ENCODE data around the gene RAMACL. TPM values are rescaled to one million over a fixed set of nuclear protein-coding genes. Genes with fewer than 3 reads are reported as not detected.

RAMACL gene
- total and polyA plus RNA-seq, 2 donors (not counting 1 experiment from before 2014, with no cell fraction given) = 0.22 to 5.0 TPM

- no peak for DNase-seq (ENCODE audit: low read depth in 2 of 2)
- H4K20me1 ChIP-seq (ENCODE audit: control insufficient read depth, extremely low read depth, insufficient read depth, low read length) = no peaks in the 10 kb centered on the region
- H3K4me2 ChIP-seq (ENCODE audit: extremely low read depth, insufficient read depth, low read length) = no peak overlapping the region
- H3K27me3 ChIP-seq (ENCODE audit: control insufficient read depth, insufficient read depth, low read length) = no peaks in the 10 kb centered on the region
- peaks cover 8% of the 10 kb centered on the region for H3K79me2 ChIP-seq (ENCODE audit: control insufficient read depth, insufficient read depth, low read length)
- no peak overlapping the region for H3K9ac ChIP-seq (ENCODE audit: insufficient read depth, low read length)
- no peak overlapping the region for H2AFZ ChIP-seq (ENCODE audit: low read length)
- H3K36me3 ChIP-seq (ENCODE audit: control insufficient read depth, insufficient read depth, low read length) = no peaks in the 10 kb centered on the region
- no peak overlapping the region for H3K4me3 ChIP-seq (replicated peaks in 1 of 4; ENCODE audit: control extremely low read depth in 1 of 4, insufficient read depth in 1 of 4, low read depth in 3 of 4, low read length in 4 of 4)
- H3K4me1 ChIP-seq (ENCODE audit: control insufficient read depth, extremely low read depth, insufficient read depth, low read length) = peaks cover 18% of the 10 kb centered on the region
- H3K9me3 ChIP-seq (ENCODE audit: control insufficient read depth, insufficient read depth, low read depth, low read length) = no peaks in the 10 kb centered on the region
- H3K27ac ChIP-seq (ENCODE audit: insufficient read depth, low read length) = peak overlapping the region; percentile 79
- TF ChIP-seq EZH2 (IDR thresholded peaks at IDR 0.05; ENCODE audit: low read length, missing control alignments) (no peak), CTCF (conservative IDR thresholded peaks at IDR 0.05 in 1 of 2, IDR thresholded peaks at IDR 0.05 in 1 of 2; ENCODE audit: low read depth in 1 of 2, low read length in 2 of 2) (no peak)
These were observed 31.4 kb downstream of the RAMACL start for GRCh38 chr6:166555086-166555485.

GRCh38 chr6:166554316-166554715 is 32.2 kb downstream of the RAMACL start:
- Histone ChIP-seq H3K27ac (ENCODE audit: insufficient read depth, low read length) (peak overlapping the region; percentile 79), H3K4me3 (replicated peaks in 1 of 4; ENCODE audit: control extremely low read depth in 1 of 4, insufficient read depth in 1 of 4, low read depth in 3 of 4, low read length in 4 of 4) (no peak overlapping the region), H3K27me3 (ENCODE audit: control insufficient read depth, insufficient read depth, low read length) (no peaks in the 10 kb centered on the region), H2AFZ (ENCODE audit: low read length) (no peak overlapping the region), H3K4me1 (ENCODE audit: control insufficient read depth, extremely low read depth, insufficient read depth, low read length) (peaks cover 18% of the 10 kb centered on the region), H3K4me2 (ENCODE audit: extremely low read depth, insufficient read depth, low read length) (peak overlapping the region; percentile 16), H4K20me1 (ENCODE audit: control insufficient read depth, extremely low read depth, insufficient read depth, low read length) (no peaks in the 10 kb centered on the region), H3K9me3 (ENCODE audit: control insufficient read depth, insufficient read depth, low read depth, low read length) (no peaks in the 10 kb centered on the region), H3K79me2 (ENCODE audit: control insufficient read depth, insufficient read depth, low read length) (peaks cover 5% of the 10 kb centered on the region), H3K36me3 (ENCODE audit: control insufficient read depth, insufficient read depth, low read length) (no peaks in the 10 kb centered on the region), H3K9ac (ENCODE audit: insufficient read depth, low read length) (peak overlapping the region; percentile 11)
- DNase-seq (ENCODE audit: low read depth in 2 of 2) = no peak
- TF ChIP-seq EZH2 (IDR thresholded peaks at IDR 0.05; ENCODE audit: low read length, missing control alignments) (no peak), CTCF (conservative IDR thresholded peaks at IDR 0.05 in 1 of 2, IDR thresholded peaks at IDR 0.05 in 1 of 2; ENCODE audit: low read depth in 1 of 2, low read length in 2 of 2) (no peak)

GRCh38 chr6:166553563-166554271 is 32.8 kb downstream of the RAMACL start:
- Histone ChIP-seq H2AFZ (ENCODE audit: low read length) (no peak overlapping the region), H3K27me3 (ENCODE audit: control insufficient read depth, insufficient read depth, low read length) (no peaks in the 10 kb centered on the region), H3K4me3 (replicated peaks in 1 of 4; ENCODE audit: control extremely low read depth in 1 of 4, insufficient read depth in 1 of 4, low read depth in 3 of 4, low read length in 4 of 4) (peak overlapping the region in 1 of 4 experiments; percentile 7), H3K79me2 (ENCODE audit: control insufficient read depth, insufficient read depth, low read length) (peaks cover 5% of the 10 kb centered on the region), H3K36me3 (ENCODE audit: control insufficient read depth, insufficient read depth, low read length) (no peaks in the 10 kb centered on the region), H3K4me2 (ENCODE audit: extremely low read depth, insufficient read depth, low read length) (peak overlapping the region; percentile 30), H3K27ac (ENCODE audit: insufficient read depth, low read length) (peak overlapping the region; percentile 79), H3K9ac (ENCODE audit: insufficient read depth, low read length) (no peak overlapping the region), H3K4me1 (ENCODE audit: control insufficient read depth, extremely low read depth, insufficient read depth, low read length) (peaks cover 18% of the 10 kb centered on the region), H3K9me3 (ENCODE audit: control insufficient read depth, insufficient read depth, low read depth, low read length) (no peaks in the 10 kb centered on the region), H4K20me1 (ENCODE audit: control insufficient read depth, extremely low read depth, insufficient read depth, low read length) (no peaks in the 10 kb centered on the region)
- DNase-seq (ENCODE audit: low read depth in 2 of 2) = peak; percentile 83 to 88
- no peak for TF ChIP-seq EZH2 (IDR thresholded peaks at IDR 0.05; ENCODE audit: low read length, missing control alignments)
- TF ChIP-seq CTCF (conservative IDR thresholded peaks at IDR 0.05 in 1 of 2, IDR thresholded peaks at IDR 0.05 in 1 of 2; ENCODE audit: low read depth in 1 of 2, low read length in 2 of 2) = no peak

Measured in fibroblast of lung (primary cell).